Stimulated activated CD4-positive, alpha-beta T cell treated with anti-CD3 and anti-CD28 coated beads, Interleukin-1b, Interleukin-23, amount 100 ng/mL, for 24 hours (primary cell): ENCODE results near the gene IRF7.

ENCODE experiments used
- DNase-seq, 4 experiments: peaks; one replicate each; pipeline ENCODE4 v3.0.0-alpha.2; 2020; ENCODE audit warnings: low read depth in 4 of 4, low spot score in 1 of 4

IRF7 gene

DNA sequence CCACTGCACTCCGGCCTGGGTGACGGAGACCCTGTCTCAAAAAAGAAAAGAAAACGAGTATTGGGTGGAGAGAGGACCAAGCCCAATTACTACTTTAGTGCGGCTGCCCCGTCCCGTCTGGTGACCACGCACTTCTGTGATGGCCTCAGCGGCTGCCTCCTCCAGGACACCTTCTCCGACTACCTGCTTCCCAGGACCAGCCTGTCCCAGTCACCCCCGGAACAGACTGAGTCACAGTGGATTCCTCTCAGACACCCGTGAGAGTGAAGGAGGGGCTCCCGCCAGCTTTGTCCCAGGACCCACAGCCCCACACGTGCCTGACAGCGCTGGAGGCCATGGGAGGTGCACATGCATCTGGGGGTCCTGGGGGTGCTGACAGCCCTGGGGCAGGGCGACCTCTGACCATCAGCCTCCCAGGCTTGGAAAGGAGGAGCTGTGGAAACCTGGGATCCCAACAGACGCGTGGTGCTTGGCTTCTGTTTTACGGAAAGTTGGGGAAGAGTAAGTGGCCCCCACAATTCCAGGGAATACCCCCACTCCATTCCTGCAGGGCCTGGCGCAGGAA is 26.1 kb upstream of the IRF7 start:
- DNase-seq = no peak

DNA sequence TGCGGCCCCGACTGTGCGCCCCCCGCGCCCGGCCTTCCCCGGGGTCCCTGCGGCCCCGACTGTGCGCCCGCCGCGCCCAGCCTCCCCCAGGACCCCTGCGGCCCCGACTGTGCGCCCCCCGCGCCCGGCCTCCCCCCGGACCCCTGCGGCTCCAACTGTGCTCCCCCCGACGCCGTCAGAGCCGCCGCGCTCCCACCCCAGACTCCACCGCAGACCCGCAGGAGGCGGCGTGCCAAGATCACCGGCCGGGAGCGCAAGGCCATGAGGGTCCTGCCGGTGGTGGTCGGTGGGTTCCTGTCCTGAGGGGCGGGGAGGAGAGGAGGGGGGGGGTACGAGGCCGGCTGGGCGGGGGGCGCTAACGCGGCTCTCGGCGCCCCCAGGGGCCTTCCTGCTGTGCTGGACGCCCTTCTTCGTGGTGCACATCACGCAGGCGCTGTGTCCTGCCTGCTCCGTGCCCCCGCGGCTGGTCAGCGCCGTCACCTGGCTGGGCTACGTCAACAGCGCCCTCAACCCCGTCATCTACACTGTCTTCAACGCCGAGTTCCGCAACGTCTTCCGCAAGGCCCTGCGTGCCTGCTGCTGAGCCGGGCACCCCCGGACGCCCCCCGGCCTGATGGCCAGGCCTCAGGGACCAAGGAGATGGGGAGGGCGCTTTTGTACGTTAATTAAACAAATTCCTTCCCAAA is 24.4 kb upstream of the IRF7 start:
- DNase-seq = no peak

GRCh38 chr11:639332-639955 is 23.7 kb upstream of the IRF7 start:
- no peak for DNase-seq

GRCh38 chr11:638631-639331 is 23.0 kb upstream of the IRF7 start:
- DNase-seq = no peak

GRCh38 chr11:637593-638521 is 22.1 kb upstream of the IRF7 start:
- DNase-seq = no peak

DNA sequence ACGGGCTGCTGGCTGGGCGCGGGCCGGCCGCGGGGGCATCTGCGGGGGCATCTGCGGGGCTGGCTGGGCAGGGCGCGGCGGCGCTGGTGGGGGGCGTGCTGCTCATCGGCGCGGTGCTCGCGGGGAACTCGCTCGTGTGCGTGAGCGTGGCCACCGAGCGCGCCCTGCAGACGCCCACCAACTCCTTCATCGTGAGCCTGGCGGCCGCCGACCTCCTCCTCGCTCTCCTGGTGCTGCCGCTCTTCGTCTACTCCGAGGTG is 21.5 kb upstream of the IRF7 start:
- no peak for DNase-seq

- no peak for DNase-seq
Observed at GRCh38 chr11:636511-637332, 21.0 kb upstream of the IRF7 start, which contains the start of gene DRD4. DRD4 (plus strand) TSS chr11:637269; CDS start chr11:637305, 36 bp downstream.

GRCh38 chr11:635945-636510 is 20.3 kb upstream of the IRF7 start:
- no peak for DNase-seq

- no peak for DNase-seq
Observed at GRCh38 chr11:630871-631270, 15.1 kb upstream of the IRF7 start.

DNA sequence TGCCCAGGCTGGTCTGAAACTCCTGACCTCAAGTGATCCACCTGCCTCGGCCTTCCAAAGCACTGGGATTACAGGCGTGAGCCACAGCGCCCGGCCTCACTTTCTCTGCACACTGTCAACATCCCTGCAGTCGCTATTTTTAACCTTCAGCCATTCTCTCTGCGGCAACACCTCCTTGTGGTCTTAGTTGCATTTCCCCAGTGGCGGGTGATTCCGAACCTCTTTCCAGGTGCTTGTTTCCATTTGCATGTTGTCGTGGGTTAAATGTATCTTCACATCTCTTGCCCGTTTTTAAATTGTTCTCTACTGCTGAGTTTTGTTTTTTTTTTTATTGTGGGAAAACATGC is 13.5 kb upstream of the IRF7 start:
- DNase-seq = no peak

DNA sequence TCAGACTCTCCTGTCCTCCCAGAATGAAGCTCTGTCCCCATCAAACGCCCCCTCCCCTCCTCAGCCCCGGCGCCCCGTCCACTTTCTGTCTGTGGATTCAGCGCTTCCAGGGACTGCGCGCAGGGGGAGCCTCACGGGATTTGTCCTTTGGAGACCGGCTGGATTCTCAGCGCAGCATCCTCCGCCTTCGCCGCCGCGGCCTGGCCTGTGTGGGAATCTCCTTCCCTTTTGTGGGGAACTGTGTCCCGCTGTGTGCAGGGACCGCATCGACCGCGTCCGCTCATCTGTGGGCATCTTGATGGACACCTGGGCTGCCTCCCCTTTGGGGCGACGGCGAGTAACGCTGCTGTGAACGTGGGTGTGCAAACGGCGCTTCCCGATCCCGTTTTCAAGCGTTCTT is 12.3 kb upstream of the IRF7 start:
- no peak for DNase-seq

GRCh38 chr11:627308-627576 is 11.5 kb upstream of the IRF7 start:
- no peak for DNase-seq

- DNase-seq = no peak
Observed at GRCh38 chr11:626475-627307, 10.9 kb upstream of the IRF7 start, which contains the start of gene SCT. SCT (minus strand) TSS chr11:627181; CDS start chr11:627143, 38 bp downstream.

DNA sequence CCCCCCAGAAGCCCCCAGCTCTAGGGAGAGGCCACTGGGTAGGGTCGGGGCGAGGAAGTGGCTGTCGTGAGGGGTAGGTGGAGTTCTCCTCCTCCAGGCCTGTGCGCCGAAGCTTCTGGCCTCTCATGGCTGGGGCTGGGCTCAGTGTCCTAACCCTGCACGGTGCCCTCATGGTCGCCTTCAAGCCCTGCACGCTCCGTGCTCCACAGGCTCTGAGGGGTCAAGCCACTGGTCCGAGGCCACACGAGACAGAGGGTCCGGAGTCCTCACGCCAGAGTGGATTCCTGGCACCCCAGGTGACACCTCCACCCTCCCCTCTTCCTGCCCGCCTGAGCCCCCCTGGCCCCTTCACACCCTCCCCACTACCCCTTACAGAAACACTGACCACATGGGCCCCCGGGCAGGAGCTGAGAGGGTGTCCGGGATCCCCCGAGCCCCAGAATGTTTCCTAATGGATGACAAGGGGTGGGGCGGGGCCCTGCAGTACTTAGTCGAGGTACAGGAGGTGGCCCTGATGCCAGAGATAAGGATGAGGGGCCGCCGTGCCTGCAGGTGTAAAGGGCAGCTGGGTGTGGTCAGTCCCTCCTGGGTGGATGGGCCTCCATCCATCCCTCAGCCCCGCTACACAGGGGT is 10.0 kb upstream of the IRF7 start:
- DNase-seq = no peak

DNA sequence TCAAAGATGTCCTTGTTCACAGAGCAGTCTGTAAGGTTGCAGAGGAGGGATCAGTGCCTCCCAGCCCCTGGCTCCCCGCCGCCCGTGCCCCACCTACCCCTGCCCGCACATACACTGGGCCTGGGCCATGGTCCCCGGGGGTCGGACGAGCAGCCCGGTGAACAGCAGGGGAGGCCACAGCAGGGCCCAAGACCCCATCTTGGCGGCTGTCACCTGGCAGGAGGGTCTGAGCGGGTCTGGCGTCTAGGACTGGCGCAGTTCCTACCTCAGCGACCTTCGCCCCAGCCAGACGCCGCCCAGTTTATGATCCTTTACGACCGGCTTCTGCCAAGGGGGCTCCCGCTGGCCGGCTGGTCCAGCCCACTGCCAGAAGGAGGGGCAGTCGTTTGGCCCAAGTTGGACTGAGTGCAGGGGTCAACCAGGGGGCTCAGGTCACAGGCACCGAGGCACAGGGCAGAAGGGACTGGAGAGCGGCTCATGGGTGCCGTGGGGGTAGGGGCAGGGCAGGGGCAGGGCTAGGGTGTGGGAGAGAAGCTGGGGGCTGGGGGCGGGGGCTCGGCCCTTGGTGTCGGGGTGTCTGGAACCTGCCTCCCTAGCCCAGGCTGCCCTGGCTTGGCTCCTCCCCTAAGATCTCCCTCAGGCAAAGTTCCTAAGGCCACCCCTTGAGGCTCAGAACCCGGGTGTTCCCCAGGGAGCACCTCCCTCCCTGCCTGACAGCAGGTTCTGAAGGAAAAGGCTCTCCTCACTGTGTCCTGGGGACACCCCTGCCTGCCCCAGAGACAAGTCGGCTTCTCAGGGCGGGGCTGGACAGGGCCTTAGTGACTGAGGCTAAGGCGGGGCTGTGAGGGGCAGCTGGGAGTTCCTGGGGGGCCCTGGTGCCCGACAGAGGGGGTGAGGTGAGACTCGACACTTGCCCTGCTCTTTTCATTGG is 9.2 kb upstream of the IRF7 start, which contains the start of gene CDHR5:
Gene CDHR5, minus strand, starts transcription at position 251 of the 931 bp plus-strand sequence. Its CDS starts 53 bp downstream, at position 198.
- DNase-seq = no peak

- no peak for DNase-seq
Observed at GRCh38 chr11:623999-624704, 8.4 kb upstream of the IRF7 start.

- DNase-seq = no peak
Observed at GRCh38 chr11:623349-623869, 7.7 kb upstream of the IRF7 start.
